ENCODE results near the gene PLCXD3. TPM values are rescaled to one million over a fixed set of nuclear protein-coding genes. Genes with fewer than 3 reads are reported as not detected.

Gene PLCXD3
- total RNA-seq, 1 donor from 2014 or later: 10.6 TPM

DNA sequence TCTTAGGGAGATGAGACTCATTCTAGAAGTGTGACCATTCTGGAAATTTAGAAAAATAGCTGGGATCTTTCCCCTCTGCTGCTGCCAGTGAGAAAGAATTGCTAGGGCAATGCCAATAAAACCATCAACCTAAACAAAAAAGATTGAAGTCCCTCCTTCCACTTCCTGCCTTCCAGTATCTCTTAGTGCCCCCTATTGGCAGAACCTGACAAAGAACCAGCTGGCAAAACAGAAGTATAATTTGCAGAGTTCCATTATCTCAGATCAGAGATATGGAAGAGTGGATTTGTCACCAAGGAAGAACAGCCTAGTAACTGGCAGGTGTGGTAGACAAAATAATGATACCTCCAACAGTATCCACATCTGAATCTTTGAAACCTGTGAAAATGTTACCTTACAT, 13.8 kb upstream of the PLCXD3 start:
- Histone ChIP-seq H3K27ac (no peak overlapping the region), H3K9me3 (no peaks in the 10 kb centered on the region), H3K4me1 (no peaks in the 10 kb centered on the region), H3K4me3 (no peak overlapping the region), H3K27me3 (no peaks in the 10 kb centered on the region), H3K36me3 (no peaks in the 10 kb centered on the region)
- intact Hi-C loops (cut with DNase I): no loop called here
- TF ChIP-seq POLR2AphosphoS5 (IDR thresholded peaks at IDR 0.05; ENCODE audit: insufficient read depth in 1 of 2, low read depth in 1 of 2) (no peak), POLR2A (IDR thresholded peaks at IDR 0.05) (no peak)
- TF ChIP-seq, protein P1, sequence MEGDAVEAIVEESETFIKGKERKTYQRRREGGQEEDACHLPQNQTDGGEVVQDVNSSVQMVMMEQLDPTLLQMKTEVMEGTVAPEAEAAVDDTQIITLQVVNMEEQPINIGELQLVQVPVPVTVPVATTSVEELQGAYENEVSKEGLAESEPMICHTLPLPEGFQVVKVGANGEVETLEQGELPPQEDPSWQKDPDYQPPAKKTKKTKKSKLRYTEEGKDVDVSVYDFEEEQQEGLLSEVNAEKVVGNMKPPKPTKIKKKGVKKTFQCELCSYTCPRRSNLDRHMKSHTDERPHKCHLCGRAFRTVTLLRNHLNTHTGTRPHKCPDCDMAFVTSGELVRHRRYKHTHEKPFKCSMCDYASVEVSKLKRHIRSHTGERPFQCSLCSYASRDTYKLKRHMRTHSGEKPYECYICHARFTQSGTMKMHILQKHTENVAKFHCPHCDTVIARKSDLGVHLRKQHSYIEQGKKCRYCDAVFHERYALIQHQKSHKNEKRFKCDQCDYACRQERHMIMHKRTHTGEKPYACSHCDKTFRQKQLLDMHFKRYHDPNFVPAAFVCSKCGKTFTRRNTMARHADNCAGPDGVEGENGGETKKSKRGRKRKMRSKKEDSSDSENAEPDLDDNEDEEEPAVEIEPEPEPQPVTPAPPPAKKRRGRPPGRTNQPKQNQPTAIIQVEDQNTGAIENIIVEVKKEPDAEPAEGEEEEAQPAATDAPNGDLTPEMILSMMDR (IDR thresholded peaks at IDR 0.05): no peak
- DNase-seq (ENCODE audit: extremely low spot score in 2 of 2): no peak

GRCh38 chr5:41522193-41522786, 11.9 kb upstream of the PLCXD3 start:
- intact Hi-C loops (cut with DNase I): no loop called here
- Histone ChIP-seq H3K4me1 (no peaks in the 10 kb centered on the region), H3K36me3 (no peaks in the 10 kb centered on the region), H3K27ac (no peak overlapping the region), H3K27me3 (no peaks in the 10 kb centered on the region), H3K4me3 (no peak overlapping the region), H3K9me3 (no peaks in the 10 kb centered on the region)
- no peak for DNase-seq (ENCODE audit: extremely low spot score in 2 of 2)
- TF ChIP-seq POLR2A (IDR thresholded peaks at IDR 0.05) (no peak), POLR2AphosphoS5 (IDR thresholded peaks at IDR 0.05; ENCODE audit: insufficient read depth in 1 of 2, low read depth in 1 of 2) (no peak)
- TF ChIP-seq, protein P1 (IDR thresholded peaks at IDR 0.05): no peak

- no peaks in the 10 kb centered on the region for H3K27me3 ChIP-seq
- no peak for DNase-seq (ENCODE audit: extremely low spot score in 2 of 2)
- no peaks in the 10 kb centered on the region for H3K9me3 ChIP-seq
- no peaks in the 10 kb centered on the region for H3K4me1 ChIP-seq
- no peaks in the 10 kb centered on the region for H3K36me3 ChIP-seq
- no peak overlapping the region for H3K4me3 ChIP-seq
- no peak overlapping the region for H3K27ac ChIP-seq
- TF ChIP-seq POLR2A (IDR thresholded peaks at IDR 0.05): no peak
- TF ChIP-seq, protein P1 (IDR thresholded peaks at IDR 0.05): no peak
- TF ChIP-seq POLR2AphosphoS5 (IDR thresholded peaks at IDR 0.05; ENCODE audit: insufficient read depth in 1 of 2, low read depth in 1 of 2): no peak
- intact Hi-C loops (cut with DNase I): loop anchor here (10.0 kb wide), 1 partner anchor 615 kb away; the partner anchor contains the start of gene C7
Measured at GRCh38 chr5:41519801-41520200, 9.4 kb upstream of the PLCXD3 start.

GRCh38 chr5:41517909-41518308, 7.5 kb upstream of the PLCXD3 start:
- no peak overlapping the region for H3K27ac ChIP-seq
- no peaks in the 10 kb centered on the region for H3K27me3 ChIP-seq
- no peak for TF ChIP-seq POLR2A (IDR thresholded peaks at IDR 0.05)
- no peak for TF ChIP-seq POLR2AphosphoS5 (IDR thresholded peaks at IDR 0.05; ENCODE audit: insufficient read depth in 1 of 2, low read depth in 1 of 2)
- TF ChIP-seq, protein P1 (IDR thresholded peaks at IDR 0.05): no peak
- H3K9me3 ChIP-seq: no peaks in the 10 kb centered on the region
- no peaks in the 10 kb centered on the region for H3K4me1 ChIP-seq
- H3K36me3 ChIP-seq: no peaks in the 10 kb centered on the region
- no peak for DNase-seq (ENCODE audit: extremely low spot score in 2 of 2)
- no peak overlapping the region for H3K4me3 ChIP-seq
- intact Hi-C loops (cut with DNase I): loop anchor here (10.0 kb wide), 1 partner anchor 613 kb away; the partner anchor contains the start of gene C7

- Histone ChIP-seq H3K4me1 (peaks cover 10% of the 10 kb centered on the region), H3K36me3 (no peaks in the 10 kb centered on the region), H3K9me3 (no peaks in the 10 kb centered on the region), H3K27ac (no peak overlapping the region), H3K27me3 (no peaks in the 10 kb centered on the region), H3K4me3 (peak overlapping the region in 1 of 2 donors; percentile 55)
- no peak for DNase-seq (ENCODE audit: extremely low spot score in 2 of 2)
- TF ChIP-seq, protein P1 (IDR thresholded peaks at IDR 0.05): no peak
- TF ChIP-seq POLR2AphosphoS5 (IDR thresholded peaks at IDR 0.05; ENCODE audit: insufficient read depth in 1 of 2, low read depth in 1 of 2) (no peak), POLR2A (IDR thresholded peaks at IDR 0.05) (no peak)
- intact Hi-C loops (cut with DNase I): loop anchor here (10.0 kb wide), 1 partner anchor 606 kb away; the partner anchor contains the start of gene C7
Measured at GRCh38 chr5:41511241-41511640, 840 bp upstream of the PLCXD3 start.
